Heart right ventricle (tissue), 16 donors: ENCODE measurements around the gene TIMP3. TPM values are rescaled to one million over a fixed set of nuclear protein-coding genes. Genes with fewer than 3 reads are reported as not detected.
A peak's percentile ranks its signal among the peaks of the same experiment; 100 is the strongest.

Experiments used
- ATAC-seq, 8 donors: fragments of 200-7000 bp; cut with Tn5 transposase; one replicate each; pipeline ENCODE4 v1.9.1; 2020; ENCODE audit warnings: mild to moderate bottlenecking in 8 of 8, moderate library complexity in 8 of 8, moderate number of reproducible peaks in 1 of 8
- DNase-seq, 2 donors: peaks; one replicate each; pipeline ENCODE4 v3.0.0-alpha.2; 2020
- H3K27ac ChIP-seq, 10 donors: fragments of 200-600 bp; sonication (generic) in 2 of 10; one replicate each; pipeline versions ENCODE4 v1.5.0 to v1.8.0; 2020 to 2022; ENCODE audit warnings: mild to moderate bottlenecking in 3 of 10
- H3K27me3 ChIP-seq, 7 donors: fragments of 200-600 bp; one replicate each; pipeline ENCODE4 v1.8.0; 2021 to 2022; ENCODE audit warnings: mild to moderate bottlenecking in 2 of 7
- H3K36me3 ChIP-seq, 9 donors: fragments of 200-600 bp; sonication (generic) in 1 of 9; one replicate each; pipeline versions ENCODE4 v1.5.0 to v1.8.0; 2020 to 2022; ENCODE audit warnings: mild to moderate bottlenecking in 2 of 9
- H3K4me1 ChIP-seq, 9 donors: fragments of 200-600 bp; sonication (generic) in 1 of 9; one replicate each; pipeline versions ENCODE4 v1.5.0 to v1.8.0; 2020 to 2022; ENCODE audit warnings: mild to moderate bottlenecking in 4 of 9
- H3K4me3 ChIP-seq, 10 donors: fragments of 200-600 bp; sonication (generic) in 2 of 10; one replicate each; pipeline versions ENCODE4 v1.5.0 to v1.8.0; 2020 to 2022; ENCODE audit warnings: mild to moderate bottlenecking in 7 of 10, moderate library complexity in 2 of 10
- H3K9me3 ChIP-seq, 11 donors: fragments of 200-600 bp in 10 of 11; sonication (generic) in 2 of 11; one replicate each; pipeline versions ENCODE4 v1.5.0 to v1.8.0; 2013 to 2022; ENCODE audit warnings: mild to moderate bottlenecking in 2 of 11, control low read depth in 1 of 11, moderate library complexity in 1 of 11
- CTCF ChIP-seq, 9 donors: fragments of 200-600 bp; sonication (generic) in 2 of 9; IDR thresholded peaks; one replicate each; pipeline versions ENCODE4 v1.5.0 to v1.8.0; 2021 to 2022; ENCODE audit warnings: antibody characterized with exemption in 9 of 9, mild to moderate bottlenecking in 5 of 9, moderate library complexity in 1 of 9
- WGBS, 2 donors: extraction: QIAGEN DNeasy Blood & Tissue Kit; methylation state at CpG; one replicate each; pipeline ENCODE4 v1.1.7; 2013; ENCODE audit warnings: inconsistent platforms in 1 of 2; 5-methylcytosine and 5-hydroxymethylcytosine counted together
- intact Hi-C, 10 donors: fragments of 100-400 bp; cut with DNase I; formaldehyde crosslinking; loops; one replicate each; pipeline versions ENCODE4 v1.11.1 to v1.14.2; 2022
- polyA plus RNA-seq, 2 donors: library from polyadenylated mRNA; stranded (reverse); fragments of 200-250 nt; gene quantifications; one replicate each; pipeline ENCODE4 v1.2.3, GENCODE V29; 2013
- total RNA-seq, 10 donors: library from RNA; stranded (reverse); fragmentation: NEBNext Ultra II Directional in 3 of 10; extraction: Animal tissue kit (Norgen Biotek cat#: 25700) in 3 of 10; gene quantifications; one replicate each; pipeline versions ENCODE4 v1.2.1 to v1.2.4, GENCODE V29; 2021 to 2023
- donor health status: Arrhythmogenic right ventricular cardiomyopathy.
- donor health status: ischemic (EF 13 %, LVEDD 7.1; RV severe dilation, severe dysfunction).
- donor health status: healthy with polysubstance abuse.
- donor health status: DM: no; HTN: yes; CAD: no.
- donor health status: DM: no; HTN: no; CAD: no.
- donor health status: ischemic (EF 25% LVEDD 6.9; RV normal size, moderate dysfunction).
- donor health status: ischemic (EF 25% LVEDD 5.7; RV mildly dilated, moderate dysfunction).
- donor health status: healthy.
- donor health status: DM: yes; HTN: yes; CAD: no.
- donor health status: Ischemic cardiomyopathy.
- donor health status: ischemic (EF 35%, LVEDD 5.7; RV mildly dilated, moderate dysfunction).
- donor health status: nonischemic (EF 11% LVEDD 7.7; RV severe dilation, severe dysfunction).
- donor health status: DM: yes; HTN: yes; CAD: no.
- donor health status: PGD.
- donor health status: ischemic (EF 29% LVEDD 5.4; RV normal size, mild dysfunction).
- donor health status: nonischemic (EF 23%, LVEDD 6.1; RV moderate dilation, normal function).

TIMP3 gene
- total and polyA plus RNA-seq, 12 donors, result 91.9 to 380 (median 157) TPM

GRCh38 chr22:32776802-32777201 lies 24.7 kb upstream of the TIMP3 start:
- Histone ChIP-seq H3K27me3 (no peaks in the 10 kb centered on the region), H3K9me3 (no peaks in the 10 kb centered on the region), H3K4me1 (peaks cover 0 to 6% (median 0%) of the 10 kb centered on the region in 9 donors), H3K36me3 (no peaks in the 10 kb centered on the region), H3K4me3 (no peak overlapping the region), H3K27ac (no peak overlapping the region)
- 73 to 81% methylated on average over 7 of the region's 7 CpGs for WGBS, 2 donors
- DNase-seq (no peak), ATAC-seq (no peak)
- TF ChIP-seq CTCF (IDR thresholded peaks at IDR 0.05), result no peak
- intact Hi-C loops, result loop anchor here in 1 of 10 donors (10.0 kb wide), 1 partner anchor 52 kb away; no protein-coding TSS in a partner anchor

GRCh38 chr22:32777987-32778386 lies 23.5 kb upstream of the TIMP3 start:
- TF ChIP-seq CTCF (IDR thresholded peaks at IDR 0.05), result no peak
- ATAC-seq (no peak), DNase-seq (no peak)
- WGBS, 2 donors, result 77 to 86% methylated on average over 4 of the region's 4 CpGs
- H3K27me3 ChIP-seq, result no peaks in the 10 kb centered on the region
- intact Hi-C loops, result loop anchor here in 1 of 10 donors (10.0 kb wide), 1 partner anchor 53 kb away; no protein-coding TSS in a partner anchor
- H3K4me1 ChIP-seq, result peaks cover 0 to 6% (median 0%) of the 10 kb centered on the region in 9 donors
- H3K27ac ChIP-seq, result no peak overlapping the region
- no peak overlapping the region for H3K4me3 ChIP-seq
- no peaks in the 10 kb centered on the region for H3K9me3 ChIP-seq
- no peaks in the 10 kb centered on the region for H3K36me3 ChIP-seq

GRCh38 chr22:32780726-32781310 lies 20.7 kb upstream of the TIMP3 start:
- WGBS, 2 donors, result 96% methylated on average over 2 of the region's 2 CpGs
- intact Hi-C loops, result no loop called here
- Histone ChIP-seq H3K36me3 (no peaks in the 10 kb centered on the region), H3K4me1 (peaks cover 0 to 9% (median 0%) of the 10 kb centered on the region in 9 donors), H3K27ac (no peak overlapping the region), H3K9me3 (no peaks in the 10 kb centered on the region), H3K27me3 (no peaks in the 10 kb centered on the region), H3K4me3 (no peak overlapping the region)
- TF ChIP-seq CTCF (IDR thresholded peaks at IDR 0.05), result no peak
- no peak for DNase-seq
- no peak for ATAC-seq

GRCh38 chr22:32781695-32782094 lies 19.8 kb upstream of the TIMP3 start:
- intact Hi-C loops, result no loop called here
- no peak for DNase-seq
- Histone ChIP-seq H3K27me3 (no peaks in the 10 kb centered on the region), H3K36me3 (no peaks in the 10 kb centered on the region), H3K4me3 (no peak overlapping the region), H3K27ac (no peak overlapping the region), H3K9me3 (no peaks in the 10 kb centered on the region), H3K4me1 (peaks cover 0 to 9% (median 0%) of the 10 kb centered on the region in 9 donors)
- peak in 1 of 8 donors; percentile 20 for ATAC-seq
- TF ChIP-seq CTCF (IDR thresholded peaks at IDR 0.05), result no peak
- 86 to 88% methylated on average over 1 of the region's 1 CpG for WGBS, 2 donors
